ENCODE data around the gene ACTR8. TPM values are rescaled to one million over a fixed set of nuclear protein-coding genes. Genes with fewer than 3 reads are reported as not detected.
"Not testable (repeated sequence)": the region's sequence is repeated elsewhere in the genome, so short reads cannot be mapped to it uniquely, and the experiment has no call there.

Gene ACTR8
- total RNA-seq, result 10 to 100 TPM; 29.8 to 29.9 TPM

- peaks cover 16% of the 10 kb centered on the region for H3K4me1 Mint-ChIP-seq
- DNase-seq, result peak; percentile 89
- H3K36me3 Mint-ChIP-seq, result peaks cover 32% of the 10 kb centered on the region
- peak within 1 kb of the TSS; percentile 94 for H3K27ac Mint-ChIP-seq
- H3K9me3 Mint-ChIP-seq, result no peaks in the 10 kb centered on the region
- H3K27me3 Mint-ChIP-seq, result no peaks in the 10 kb centered on the region
- peak within 1 kb of the TSS; percentile 99 for H3K4me3 Mint-ChIP-seq
These were observed at the start of gene ACTR8 for GRCh38 chr3:53881691-53882593. ACTR8 (minus strand) TSS chr3:53882152; CDS start chr3:53882101, 51 bp downstream.

- H3K27ac Mint-ChIP-seq, H3K36me3 Mint-ChIP-seq, DNase-seq, H3K4me1 Mint-ChIP-seq, H3K4me3 Mint-ChIP-seq, H3K9me3 Mint-ChIP-seq: not testable (repeated sequence)
- peaks cover 19% of the 10 kb centered on the region for H3K27me3 Mint-ChIP-seq
These were observed 45.4 kb upstream of the ACTR8 start for GRCh38 chr3:53927208-53927872.

- Mint-ChIP-seq H3K27ac (no peak overlapping the region), H3K4me3 (no peak overlapping the region), H3K27me3 (peaks cover 41% of the 10 kb centered on the region), H3K9me3 (peaks cover 6% of the 10 kb centered on the region), H3K36me3 (peaks cover 4% of the 10 kb centered on the region), H3K4me1 (no peaks in the 10 kb centered on the region)
- no peak for DNase-seq
These were observed 39.3 kb upstream of the ACTR8 start for GRCh38 chr3:53921296-53921695.

- Mint-ChIP-seq H3K27me3 (peaks cover 41% of the 10 kb centered on the region), H3K36me3 (peaks cover 4% of the 10 kb centered on the region), H3K4me1 (no peaks in the 10 kb centered on the region), H3K27ac (no peak overlapping the region), H3K4me3 (no peak overlapping the region), H3K9me3 (peaks cover 6% of the 10 kb centered on the region)
- no peak for DNase-seq
These were observed 37.8 kb upstream of the ACTR8 start for GRCh38 chr3:53919741-53920140.

GRCh38 chr3:53913401-53913800, 31.4 kb upstream of the ACTR8 start:
- no peak overlapping the region for H3K27ac Mint-ChIP-seq
- H3K9me3 Mint-ChIP-seq, result no peaks in the 10 kb centered on the region
- no peak overlapping the region for H3K4me3 Mint-ChIP-seq
- no peaks in the 10 kb centered on the region for H3K36me3 Mint-ChIP-seq
- DNase-seq, result no peak
- H3K4me1 Mint-ChIP-seq, result no peaks in the 10 kb centered on the region
- H3K27me3 Mint-ChIP-seq, result peaks cover 58% of the 10 kb centered on the region

- Mint-ChIP-seq H3K27ac (no peak overlapping the region), H3K9me3 (no peaks in the 10 kb centered on the region), H3K36me3 (peaks cover 2% of the 10 kb centered on the region), H3K4me3 (no peak overlapping the region), H3K27me3 (peaks cover 40% of the 10 kb centered on the region), H3K4me1 (no peaks in the 10 kb centered on the region)
- no peak for DNase-seq
These were observed 20.8 kb upstream of the ACTR8 start for GRCh38 chr3:53902711-53903110.

GRCh38 chr3:53902067-53902466, 20.1 kb upstream of the ACTR8 start:
- no peak overlapping the region for H3K4me3 Mint-ChIP-seq
- H3K9me3 Mint-ChIP-seq, result no peaks in the 10 kb centered on the region
- H3K36me3 Mint-ChIP-seq, result peaks cover 2% of the 10 kb centered on the region
- H3K27ac Mint-ChIP-seq, result no peak overlapping the region
- no peaks in the 10 kb centered on the region for H3K4me1 Mint-ChIP-seq
- DNase-seq, result no peak
- peaks cover 41% of the 10 kb centered on the region for H3K27me3 Mint-ChIP-seq

- Mint-ChIP-seq H3K36me3 (no peaks in the 10 kb centered on the region), H3K4me3 (no peak overlapping the region), H3K27ac (no peak overlapping the region), H3K4me1 (no peaks in the 10 kb centered on the region), H3K27me3 (peaks cover 32% of the 10 kb centered on the region), H3K9me3 (no peaks in the 10 kb centered on the region)
- DNase-seq, result no peak
These were observed 18.8 kb upstream of the ACTR8 start for GRCh38 chr3:53900666-53901331.

GRCh38 chr3:53899750-53900149, 17.8 kb upstream of the ACTR8 start:
- Mint-ChIP-seq H3K27ac (no peak overlapping the region), H3K36me3 (no peaks in the 10 kb centered on the region), H3K4me1 (no peaks in the 10 kb centered on the region), H3K27me3 (peaks cover 26% of the 10 kb centered on the region), H3K9me3 (no peaks in the 10 kb centered on the region), H3K4me3 (no peak overlapping the region)
- DNase-seq, result no peak

GRCh38 chr3:53892286-53892637, 10.3 kb upstream of the ACTR8 start:
- DNase-seq, result no peak
- Mint-ChIP-seq H3K27me3 (peaks cover 11% of the 10 kb centered on the region), H3K4me1 (peaks cover 35% of the 10 kb centered on the region), H3K9me3 (peaks cover 5% of the 10 kb centered on the region), H3K4me3 (peak overlapping the region; percentile 91), H3K27ac (peak overlapping the region; percentile 97), H3K36me3 (peaks cover 42% of the 10 kb centered on the region)

- peak within 1 kb of the TSS; percentile 97 for H3K27ac Mint-ChIP-seq
- H3K9me3 Mint-ChIP-seq, result peaks cover 5% of the 10 kb centered on the region
- peaks cover 46% of the 10 kb centered on the region for H3K36me3 Mint-ChIP-seq
- DNase-seq, result peak; percentile 95
- peak within 1 kb of the TSS; percentile 91 for H3K4me3 Mint-ChIP-seq
- peaks cover 41% of the 10 kb centered on the region for H3K4me1 Mint-ChIP-seq
- H3K27me3 Mint-ChIP-seq, result peaks cover 6% of the 10 kb centered on the region
These were observed 9.7 kb upstream of the ACTR8 start, which contains the start of gene SELENOK for GRCh38 chr3:53891497-53892285. SELENOK (minus strand) TSS chr3:53891859.

- Mint-ChIP-seq H3K4me3 (peak overlapping the region; percentile 91), H3K9me3 (peaks cover 5% of the 10 kb centered on the region), H3K36me3 (peaks cover 50% of the 10 kb centered on the region), H3K27ac (peak overlapping the region; percentile 97), H3K4me1 (peaks cover 42% of the 10 kb centered on the region), H3K27me3 (peaks cover 6% of the 10 kb centered on the region)
- DNase-seq, result peak; percentile 31
These were observed 8.9 kb upstream of the ACTR8 start for GRCh38 chr3:53890726-53891475.

GRCh38 chr3:53888232-53888631, 6.3 kb upstream of the ACTR8 start:
- H3K36me3 Mint-ChIP-seq, result peaks cover 53% of the 10 kb centered on the region
- no peak overlapping the region for H3K27ac Mint-ChIP-seq
- peaks cover 4% of the 10 kb centered on the region for H3K27me3 Mint-ChIP-seq
- H3K4me3 Mint-ChIP-seq, result no peak overlapping the region
- H3K9me3 Mint-ChIP-seq, result peaks cover 4% of the 10 kb centered on the region
- peaks cover 43% of the 10 kb centered on the region for H3K4me1 Mint-ChIP-seq
- no peak for DNase-seq

- no peaks in the 10 kb centered on the region for H3K27me3 Mint-ChIP-seq
- peak overlapping the region; percentile 72 for H3K27ac Mint-ChIP-seq
- peaks cover 42% of the 10 kb centered on the region for H3K4me1 Mint-ChIP-seq
- DNase-seq, result no peak
- H3K4me3 Mint-ChIP-seq, result peak overlapping the region; percentile 10
- H3K9me3 Mint-ChIP-seq, result no peaks in the 10 kb centered on the region
- peaks cover 48% of the 10 kb centered on the region for H3K36me3 Mint-ChIP-seq
These were observed 5.5 kb upstream of the ACTR8 start for GRCh38 chr3:53887446-53887845.
